Muscle of leg (tissue), 11 donors: ENCODE measurements around the gene NSMCE1. TPM values are rescaled to one million over a fixed set of nuclear protein-coding genes. Genes with fewer than 3 reads are reported as not detected.
A peak's percentile ranks its signal among the peaks of the same experiment; 100 is the strongest.

ENCODE experiments used
- DNase-seq: peaks from one replicate; pipeline ENCODE4 v3.0.0; 2013
- H3K27ac ChIP-seq: one replicate; pipeline ENCODE4 v1.5.1; 2013; ENCODE audit warnings: mild to moderate bottlenecking, low read length, control low read depth
- H3K27me3 ChIP-seq: one replicate; pipeline ENCODE4 v1.6.1; 2013; ENCODE audit warnings: low read length; ENCODE audit not compliant: control insufficient read depth, insufficient read depth
- H3K36me3 ChIP-seq: one replicate; pipeline ENCODE4 v1.6.1; 2013; ENCODE audit warnings: low read length; ENCODE audit not compliant: control insufficient read depth, insufficient read depth
- H3K4me1 ChIP-seq: one replicate; pipeline ENCODE4 v1.6.1; 2013; ENCODE audit warnings: low read length; ENCODE audit not compliant: control insufficient read depth, insufficient read depth
- H3K4me3 ChIP-seq: one replicate; pipeline ENCODE4 v1.5.1; 2013; ENCODE audit warnings: low read length, control low read depth
- H3K9me3 ChIP-seq: replicated peaks from 2 replicates; pipeline ENCODE4 v1.6.1; 2013; ENCODE audit warnings: low read depth, low read length; ENCODE audit not compliant: control insufficient read depth
- WGBS: methylation state at CpG from one replicate; pipeline ENCODE4 v1.1.5; 2013; ENCODE audit warnings: missing lambda C conversion rate; ENCODE audit not compliant: insufficient coverage; 5-methylcytosine and 5-hydroxymethylcytosine counted together
- polyA plus RNA-seq, 8 donors: library from polyadenylated mRNA; unstranded; fragments of 120-200 nt; gene quantifications; one replicate each; pipeline versions ENCODE4 v1.2.1 to v1.2.3, GENCODE V29; 2013; ENCODE audit warnings: inconsistent platforms in 1 of 8, low replicate concordance in 1 of 8; ENCODE audit not compliant: insufficient read length in 8 of 8, insufficient read depth in 1 of 8
- total RNA-seq: library from RNA; stranded (reverse); fragments of 120-200 nt; gene quantifications from one replicate; pipeline ENCODE4 v1.2.4, GENCODE V29; 2013

The NSMCE1 gene
- total and polyA plus RNA-seq, 9 donors: 47.6 to 60.0 (median 53.3) TPM

GRCh38 chr16:27238591-27238990, 30.0 kb downstream of the NSMCE1 start:
- H3K27ac ChIP-seq: no peak overlapping the region

GRCh38 chr16:27238016-27238587, 30.5 kb downstream of the NSMCE1 start:
- no peak overlapping the region for H3K27ac ChIP-seq
- no peaks in the 10 kb centered on the region for H3K27me3 ChIP-seq
- H3K4me1 ChIP-seq: peaks cover 61% of the 10 kb centered on the region
- H3K4me3 ChIP-seq: no peak overlapping the region
- 50% methylated on average over 12 of the region's 16 CpGs for WGBS
- H3K9me3 ChIP-seq: no peaks in the 10 kb centered on the region
- DNase-seq: peak; percentile 57
- H3K36me3 ChIP-seq: peaks cover 16% of the 10 kb centered on the region

More at GRCh38 chr16:27238591-27238990, 30.0 kb downstream of the NSMCE1 start:
- peaks cover 64% of the 10 kb centered on the region for H3K4me1 ChIP-seq
- no CpG with 5 or more reads among the region's 2 CpGs for WGBS
- H3K36me3 ChIP-seq: peaks cover 12% of the 10 kb centered on the region
- no peak for DNase-seq
- no peaks in the 10 kb centered on the region for H3K9me3 ChIP-seq
- H3K27me3 ChIP-seq: no peaks in the 10 kb centered on the region
- no peak overlapping the region for H3K4me3 ChIP-seq

GRCh38 chr16:27237219-27238015, 31.2 kb downstream of the NSMCE1 start:
- H3K27me3 ChIP-seq: no peaks in the 10 kb centered on the region
- no peaks in the 10 kb centered on the region for H3K9me3 ChIP-seq
- peaks cover 57% of the 10 kb centered on the region for H3K4me1 ChIP-seq
- H3K4me3 ChIP-seq: no peak overlapping the region
- WGBS: 54% methylated on average over 19 of the region's 22 CpGs
- peak overlapping the region; percentile 64 for H3K27ac ChIP-seq
- H3K36me3 ChIP-seq: peaks cover 21% of the 10 kb centered on the region
- DNase-seq: no peak

GRCh38 chr16:27236635-27237218, 31.8 kb downstream of the NSMCE1 start:
- Histone ChIP-seq H3K27me3 (no peaks in the 10 kb centered on the region), H3K36me3 (peaks cover 28% of the 10 kb centered on the region), H3K4me1 (peaks cover 58% of the 10 kb centered on the region), H3K9me3 (no peaks in the 10 kb centered on the region), H3K4me3 (no peak overlapping the region), H3K27ac (peak overlapping the region; percentile 64)
- 44% methylated on average over 1 of the region's 8 CpGs for WGBS
- DNase-seq: no peak

GRCh38 chr16:27235938-27236245, 32.7 kb downstream of the NSMCE1 start:
- Histone ChIP-seq H3K4me3 (no peak overlapping the region), H3K27me3 (no peaks in the 10 kb centered on the region), H3K9me3 (no peaks in the 10 kb centered on the region), H3K4me1 (peaks cover 56% of the 10 kb centered on the region), H3K27ac (peak overlapping the region; percentile 52), H3K36me3 (peaks cover 33% of the 10 kb centered on the region)
- no peak for DNase-seq
- 88% methylated on average over 7 of the region's 8 CpGs for WGBS

GRCh38 chr16:27235055-27235937, 33.3 kb downstream of the NSMCE1 start:
- no peak overlapping the region for H3K4me3 ChIP-seq
- H3K36me3 ChIP-seq: peaks cover 38% of the 10 kb centered on the region
- DNase-seq: peak; percentile 92
- WGBS: 42% methylated on average over 17 of the region's 23 CpGs
- peaks cover 62% of the 10 kb centered on the region for H3K4me1 ChIP-seq
- H3K9me3 ChIP-seq: no peaks in the 10 kb centered on the region
- H3K27ac ChIP-seq: peak overlapping the region; percentile 52
- H3K27me3 ChIP-seq: no peaks in the 10 kb centered on the region

GRCh38 chr16:27234603-27235002, 34.0 kb downstream of the NSMCE1 start:
- Histone ChIP-seq H3K27ac (peak overlapping the region; percentile 39), H3K36me3 (peaks cover 44% of the 10 kb centered on the region), H3K4me1 (peaks cover 69% of the 10 kb centered on the region), H3K9me3 (no peaks in the 10 kb centered on the region), H3K4me3 (no peak overlapping the region), H3K27me3 (no peaks in the 10 kb centered on the region)
- DNase-seq: no peak
- WGBS: 28% methylated on average over 4 of the region's 4 CpGs

GRCh38 chr16:27234171-27234570, 34.4 kb downstream of the NSMCE1 start:
- peaks cover 44% of the 10 kb centered on the region for H3K36me3 ChIP-seq
- H3K4me1 ChIP-seq: peaks cover 74% of the 10 kb centered on the region
- 89% methylated on average over 4 of the region's 8 CpGs for WGBS
- no peaks in the 10 kb centered on the region for H3K27me3 ChIP-seq
- H3K27ac ChIP-seq: peak overlapping the region; percentile 39
- no peak for DNase-seq
- H3K4me3 ChIP-seq: no peak overlapping the region
- no peaks in the 10 kb centered on the region for H3K9me3 ChIP-seq

GRCh38 chr16:27233731-27234130, 34.8 kb downstream of the NSMCE1 start:
- peaks cover 44% of the 10 kb centered on the region for H3K36me3 ChIP-seq
- no peak overlapping the region for H3K27ac ChIP-seq
- no peaks in the 10 kb centered on the region for H3K27me3 ChIP-seq
- no peak overlapping the region for H3K4me3 ChIP-seq
- no peaks in the 10 kb centered on the region for H3K9me3 ChIP-seq
- no peak for DNase-seq
- WGBS: 86% methylated on average over 6 of the region's 6 CpGs
- peaks cover 76% of the 10 kb centered on the region for H3K4me1 ChIP-seq
